GM11168 (cell line): ENCODE data around the gene RNF144B.

ENCODE experiments used
- in situ Hi-C: fragments of 300-500 bp; cut with MboI; formaldehyde crosslinking; loops from one replicate; pipeline ENCODE4 v1.12.0; 2022; ENCODE audit warnings: low sequenced_read_pairs; ENCODE audit not compliant: unreplicated experiment

The RNF144B gene

GRCh38 chr6:18503593-18504231, 116.6 kb downstream of the RNF144B start:
- in situ Hi-C loops = loop anchor here (5.0 kb wide), 1 partner anchor 171 kb away; no protein-coding TSS in a partner anchor

DNA sequence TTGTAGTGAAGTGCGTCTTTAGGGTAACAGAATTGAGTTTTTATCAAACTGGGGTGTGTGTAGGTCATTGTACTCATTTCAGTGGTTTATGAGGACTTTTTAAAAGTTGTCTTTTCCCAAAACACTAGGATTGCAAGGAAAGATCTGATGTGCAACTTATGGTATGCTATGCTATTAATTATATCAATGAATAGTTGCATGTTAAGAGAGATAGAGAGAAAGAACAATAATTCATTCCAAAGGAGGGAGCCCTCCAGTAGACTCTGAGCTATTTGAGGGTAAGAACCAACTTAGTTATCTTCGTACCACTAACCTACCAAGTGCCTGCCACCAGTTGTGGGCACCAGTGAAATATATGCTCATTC, 117.1 kb downstream of the RNF144B start:
- in situ Hi-C loops = loop anchor here (5.0 kb wide), 1 partner anchor 172 kb away; no protein-coding TSS in a partner anchor

GRCh38 chr6:18506382-18507017, 119.3 kb downstream of the RNF144B start:
- in situ Hi-C loops = no loop called here

DNA sequence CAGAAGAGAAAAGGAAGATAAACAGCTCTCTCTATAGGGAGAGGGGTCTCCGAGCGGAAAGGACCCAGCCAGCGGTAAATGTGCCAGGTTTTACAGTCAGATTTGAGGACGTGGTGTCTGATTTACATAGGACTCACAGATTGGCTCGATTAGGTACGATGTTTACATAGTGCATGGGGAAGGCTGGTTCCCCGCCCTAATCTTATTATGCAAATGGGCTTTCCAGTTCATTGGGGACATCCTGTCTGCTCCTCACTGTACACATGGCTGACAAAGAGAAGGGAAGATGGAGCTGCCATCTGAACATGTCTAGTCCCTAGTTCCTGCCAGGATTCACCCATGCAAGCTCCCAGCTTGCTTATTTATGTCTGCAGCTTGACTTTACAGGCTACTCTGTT, 119.9 kb downstream of the RNF144B start:
- in situ Hi-C loops = no loop called here

- in situ Hi-C loops = no loop called here
Observed at GRCh38 chr6:18507561-18507960, 120.4 kb downstream of the RNF144B start.

- in situ Hi-C loops = no loop called here
Observed at GRCh38 chr6:18509871-18510643, 122.9 kb downstream of the RNF144B start.

DNA sequence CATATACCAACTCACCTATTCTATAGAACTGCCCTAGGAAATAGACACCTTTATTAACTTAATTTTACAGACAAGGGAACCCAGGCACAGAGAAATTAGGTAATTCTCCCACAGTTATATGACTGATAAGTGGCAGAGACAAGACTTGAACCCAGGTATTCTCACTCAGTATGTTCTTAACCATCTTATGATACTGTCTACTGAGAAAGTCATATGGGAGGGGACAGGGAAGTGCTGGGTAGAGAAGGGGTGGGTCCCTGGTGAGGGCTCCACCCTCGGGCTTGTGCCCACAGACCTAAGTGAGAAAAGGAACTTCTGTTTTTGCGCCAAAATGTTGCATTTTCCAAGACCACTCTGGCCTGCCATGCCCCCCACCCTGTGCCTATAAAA, 123.5 kb downstream of the RNF144B start:
- in situ Hi-C loops = no loop called here

DNA sequence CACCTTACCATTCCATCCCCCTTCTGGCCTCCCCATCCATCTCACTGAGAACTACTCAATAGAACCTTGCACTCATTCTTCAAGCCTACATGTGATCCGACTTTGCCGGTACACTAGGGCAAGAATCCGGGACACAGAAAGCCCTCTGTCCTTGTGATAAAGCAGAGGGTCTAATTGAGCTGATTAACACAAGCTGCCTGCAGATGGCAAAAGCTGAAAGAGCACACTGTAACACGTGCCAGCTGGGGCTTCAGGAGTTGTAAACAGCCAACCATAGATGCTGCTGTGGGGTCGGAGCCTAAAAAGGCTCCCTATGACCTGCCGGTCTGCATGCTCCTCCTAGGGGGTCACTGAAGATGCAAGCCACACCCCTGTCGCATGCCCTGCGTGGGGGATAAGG, 124.1 kb downstream of the RNF144B start:
- in situ Hi-C loops = no loop called here

GRCh38 chr6:18513253-18513798, 126.2 kb downstream of the RNF144B start:
- in situ Hi-C loops = no loop called here

- in situ Hi-C loops = no loop called here
Observed at GRCh38 chr6:18514180-18514579, 127.0 kb downstream of the RNF144B start.

DNA sequence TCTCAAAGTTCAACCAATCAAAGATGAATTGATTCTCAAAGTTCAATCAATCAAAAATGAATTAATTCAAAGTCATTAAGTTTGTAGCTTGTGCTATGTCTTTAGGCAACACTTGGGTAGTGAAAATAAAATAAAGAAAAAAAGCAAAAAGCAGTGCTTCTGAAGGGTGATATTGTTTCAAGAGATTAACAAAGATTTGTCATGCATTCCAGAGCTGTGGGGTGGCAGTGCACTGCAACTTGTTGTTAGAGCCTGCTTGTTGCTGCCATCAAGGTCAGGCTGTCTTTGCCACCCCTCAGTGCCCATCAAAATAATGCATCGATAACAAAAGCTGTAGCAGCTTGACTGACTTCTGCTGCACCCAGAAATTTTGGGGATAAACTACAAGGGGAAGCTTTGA, 128.6 kb downstream of the RNF144B start:
- in situ Hi-C loops = no loop called here
